Measurements from ENCODE around the gene MRM3. TPM values are rescaled to one million over a fixed set of nuclear protein-coding genes. Genes with fewer than 3 reads are reported as not detected.
A peak's percentile ranks its signal among the peaks of the same experiment; 100 is the strongest.
"Not testable (repeated sequence)": the region's sequence is repeated elsewhere in the genome, so short reads cannot be mapped to it uniquely, and the experiment has no call there.

Gene MRM3, protein sequence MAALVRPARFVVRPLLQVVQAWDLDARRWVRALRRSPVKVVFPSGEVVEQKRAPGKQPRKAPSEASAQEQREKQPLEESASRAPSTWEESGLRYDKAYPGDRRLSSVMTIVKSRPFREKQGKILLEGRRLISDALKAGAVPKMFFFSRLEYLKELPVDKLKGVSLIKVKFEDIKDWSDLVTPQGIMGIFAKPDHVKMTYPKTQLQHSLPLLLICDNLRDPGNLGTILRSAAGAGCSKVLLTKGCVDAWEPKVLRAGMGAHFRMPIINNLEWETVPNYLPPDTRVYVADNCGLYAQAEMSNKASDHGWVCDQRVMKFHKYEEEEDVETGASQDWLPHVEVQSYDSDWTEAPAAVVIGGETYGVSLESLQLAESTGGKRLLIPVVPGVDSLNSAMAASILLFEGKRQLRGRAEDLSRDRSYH
- total RNA-seq (2014; rRNA removed; shearing (Covaris generic)): 31.9 and 35.0 TPM in 2 replicates

DNA sequence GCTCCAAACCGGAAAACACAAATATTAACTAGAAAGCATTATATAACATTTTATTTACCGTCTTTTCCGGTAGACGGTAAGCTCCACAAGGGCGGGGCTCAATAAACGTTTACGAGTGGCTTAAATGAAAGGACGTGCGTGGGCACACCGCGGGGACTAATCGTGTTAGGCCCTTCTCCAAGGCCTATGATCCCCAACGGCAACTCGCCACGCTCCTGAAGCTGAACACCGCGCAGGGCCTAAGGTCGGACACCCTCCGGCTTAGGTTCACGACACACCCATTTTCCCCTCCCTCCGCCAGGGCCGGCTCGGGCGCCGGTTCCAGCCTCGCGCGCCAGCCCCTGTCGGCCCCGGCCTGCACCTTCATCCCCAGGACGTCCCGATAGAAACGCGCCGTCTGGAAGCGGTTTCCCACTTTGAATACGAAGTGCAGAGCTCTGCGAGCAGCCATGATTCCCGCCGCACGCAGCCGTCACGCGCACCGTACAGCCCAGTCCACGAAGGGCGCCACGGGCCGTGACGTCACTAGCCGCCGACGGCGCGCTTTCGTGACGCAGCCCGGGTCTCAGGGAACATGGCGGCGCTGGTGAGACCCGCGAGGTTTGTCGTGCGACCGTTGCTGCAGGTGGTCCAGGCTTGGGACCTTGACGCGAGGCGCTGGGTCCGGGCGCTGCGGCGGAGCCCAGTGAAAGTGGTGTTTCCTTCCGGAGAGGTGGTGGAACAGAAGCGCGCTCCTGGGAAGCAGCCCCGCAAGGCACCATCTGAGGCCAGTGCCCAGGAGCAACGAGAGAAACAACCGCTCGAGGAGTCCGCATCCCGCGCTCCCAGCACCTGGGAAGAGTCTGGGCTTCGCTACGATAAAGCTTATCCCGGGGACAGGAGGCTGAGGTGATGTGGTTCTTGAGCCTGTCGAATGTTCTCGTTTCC is at the start of gene MRM3, which contains the start of gene GLOD4:
Gene MRM3, plus strand, starts transcription at position 549 of the 927 bp plus-strand sequence. Its CDS starts 26 bp downstream, at position 575.
Gene GLOD4, minus strand, starts transcription at position 476 of the 927 bp plus-strand sequence. Its CDS starts 25 bp downstream, at position 451.
- peak; percentile 95 for DNase-seq (ENCODE audit: low read depth)

DNA sequence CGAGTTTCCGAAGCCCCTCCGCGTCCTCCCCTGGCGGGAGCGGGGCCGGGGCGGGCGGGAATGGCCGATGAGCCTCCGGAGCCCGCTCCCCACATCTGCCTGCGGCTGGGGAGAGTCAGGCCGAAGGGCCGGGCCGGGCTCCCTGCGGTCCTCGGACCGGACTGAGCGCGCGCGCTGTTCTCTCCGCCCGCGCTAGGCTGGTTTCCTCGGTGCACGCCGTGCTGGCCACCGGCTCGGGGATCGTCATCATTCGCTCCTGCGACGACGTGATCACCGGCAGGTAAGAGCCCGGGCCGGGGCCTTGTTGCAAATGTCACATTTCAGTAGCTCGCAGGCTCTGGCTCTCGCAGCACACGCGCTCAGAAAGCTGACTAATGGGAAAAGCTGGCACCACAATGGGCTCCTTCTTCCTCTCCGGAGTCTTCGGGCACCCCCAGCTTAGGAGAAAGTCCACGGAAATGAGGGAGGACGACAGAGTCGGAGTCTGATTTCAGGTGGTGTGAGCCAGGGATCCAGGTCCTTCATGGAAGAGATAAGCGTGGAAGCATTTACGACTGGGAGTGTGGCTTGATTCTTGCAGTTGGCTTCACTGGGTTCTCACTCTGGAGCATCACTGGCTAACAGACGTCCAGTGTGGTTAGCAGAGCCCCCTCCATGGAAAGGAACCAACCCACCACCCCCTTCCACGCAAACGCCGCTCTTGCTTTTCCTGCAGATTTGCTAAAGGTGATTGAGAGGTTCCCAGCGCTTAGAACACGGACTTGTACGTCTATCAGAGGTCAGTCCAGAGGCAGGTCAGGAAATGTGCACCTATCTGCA is 49.0 kb upstream of the MRM3 start:
- peak; percentile 57 for DNase-seq (ENCODE audit: low read depth)

DNA sequence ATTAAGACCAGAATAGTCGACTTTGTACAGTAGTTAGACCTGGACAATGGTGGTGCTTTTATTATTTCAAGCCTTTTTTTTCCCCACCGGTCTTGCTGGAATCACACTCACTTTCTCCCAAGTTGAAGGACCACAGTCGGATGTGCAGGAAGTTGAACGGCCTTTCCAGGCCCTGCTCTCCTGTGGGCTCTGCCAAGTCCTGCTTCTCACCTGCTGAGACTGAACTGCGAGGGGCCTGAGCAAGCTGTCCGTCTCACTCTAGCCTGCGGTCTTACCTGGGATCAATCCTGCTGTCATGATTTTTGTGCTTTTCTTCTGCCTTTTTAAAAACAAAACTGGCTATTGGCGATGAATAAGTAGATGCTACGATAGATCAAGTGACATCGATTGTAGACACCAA is 48.4 kb upstream of the MRM3 start:
- DNase-seq (ENCODE audit: low read depth): no peak

DNA sequence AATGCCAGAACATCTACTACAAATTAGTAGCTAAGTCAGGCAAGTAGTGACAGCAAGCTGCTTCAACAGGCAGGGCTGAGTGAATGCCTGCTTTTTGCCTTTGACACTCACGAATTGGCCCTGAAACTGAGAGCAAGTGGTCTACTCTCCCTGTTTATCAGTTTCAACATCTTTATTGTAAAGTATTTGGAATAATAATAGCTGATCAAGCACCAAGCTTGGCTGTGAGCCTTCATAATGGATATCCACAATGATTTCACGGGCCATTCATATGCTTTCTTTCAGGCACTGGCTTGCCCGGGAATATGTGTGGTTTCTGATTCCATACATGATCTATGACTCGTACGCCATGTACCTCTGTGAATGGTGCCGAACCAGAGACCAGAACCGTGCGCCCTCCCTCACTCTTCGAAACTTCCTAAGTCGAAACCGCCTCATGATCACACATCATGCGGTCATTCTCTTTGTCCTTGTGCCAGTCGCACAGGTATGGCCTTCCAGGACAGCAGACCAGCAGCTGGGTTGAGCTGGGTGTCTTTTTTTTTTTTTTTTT is 44.5 kb upstream of the MRM3 start:
- no peak for DNase-seq (ENCODE audit: low read depth)

DNA sequence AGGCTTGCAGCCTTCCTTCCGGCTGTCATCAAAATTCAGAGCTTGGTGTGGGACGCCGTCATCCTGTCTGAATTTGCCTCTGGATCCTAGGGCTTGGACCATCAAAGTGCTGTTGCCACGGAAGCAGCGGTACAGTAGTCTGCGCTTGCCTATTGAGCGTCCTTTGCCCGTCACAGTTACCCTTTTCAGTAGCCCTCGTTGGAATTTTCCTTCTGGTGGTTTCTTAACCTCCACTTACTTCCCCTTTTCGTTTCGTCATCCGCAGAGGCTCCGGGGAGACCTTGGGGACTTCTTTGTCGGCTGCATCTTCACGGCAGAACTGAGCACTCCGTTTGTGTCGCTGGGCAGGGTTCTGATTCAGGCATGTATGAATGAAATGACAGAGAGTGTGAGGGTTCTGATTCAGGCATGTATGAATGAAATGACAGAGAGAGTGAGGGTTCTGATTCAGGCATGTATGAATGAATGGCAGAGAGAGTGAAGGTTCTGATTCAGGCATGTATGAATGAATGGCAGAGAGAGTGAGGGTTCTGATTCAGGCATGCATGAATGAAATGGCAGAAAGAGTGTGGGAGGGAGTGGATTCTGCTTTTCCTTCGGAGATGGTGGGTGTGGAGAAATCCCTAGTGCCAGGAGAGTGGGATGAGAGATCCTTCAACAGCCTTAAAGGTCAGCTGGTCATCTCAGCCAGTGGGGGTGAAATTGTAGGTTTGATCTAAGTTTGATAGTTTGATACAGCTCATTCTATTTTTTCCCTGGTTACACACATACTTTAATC is 41.7 kb upstream of the MRM3 start:
- no peak for DNase-seq (ENCODE audit: low read depth)

DNA sequence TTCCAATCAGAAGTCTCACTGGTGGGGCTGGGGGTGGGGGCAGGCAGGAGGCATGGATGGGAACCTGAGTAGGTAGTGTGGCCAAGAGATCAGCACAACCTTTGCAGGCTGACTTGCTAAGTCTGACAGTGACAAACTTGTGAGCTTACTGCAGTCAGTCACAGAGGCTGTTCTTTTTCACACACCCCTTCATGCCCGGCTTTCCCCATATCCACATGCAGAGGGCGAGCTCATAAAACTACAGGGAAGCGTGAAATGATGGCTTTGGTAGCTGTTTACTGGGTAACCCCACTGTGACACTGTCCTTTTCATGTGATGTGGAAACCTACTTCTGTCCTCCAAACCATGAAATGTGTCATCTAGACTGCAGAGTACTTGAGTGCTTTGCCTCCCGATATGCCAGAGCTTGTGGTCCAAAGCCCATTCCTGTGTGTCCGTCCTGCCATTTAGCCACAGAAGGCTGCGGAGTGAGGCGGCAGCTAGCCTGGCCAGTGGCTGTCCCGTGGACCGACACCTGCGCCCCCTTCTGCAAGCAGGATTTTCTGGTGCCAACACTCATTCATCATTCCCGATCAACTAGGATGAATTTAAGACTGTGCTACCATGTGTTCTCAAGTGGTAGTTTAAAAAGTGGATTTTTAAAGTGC is 39.9 kb upstream of the MRM3 start:
- DNase-seq (ENCODE audit: low read depth): no peak

DNA sequence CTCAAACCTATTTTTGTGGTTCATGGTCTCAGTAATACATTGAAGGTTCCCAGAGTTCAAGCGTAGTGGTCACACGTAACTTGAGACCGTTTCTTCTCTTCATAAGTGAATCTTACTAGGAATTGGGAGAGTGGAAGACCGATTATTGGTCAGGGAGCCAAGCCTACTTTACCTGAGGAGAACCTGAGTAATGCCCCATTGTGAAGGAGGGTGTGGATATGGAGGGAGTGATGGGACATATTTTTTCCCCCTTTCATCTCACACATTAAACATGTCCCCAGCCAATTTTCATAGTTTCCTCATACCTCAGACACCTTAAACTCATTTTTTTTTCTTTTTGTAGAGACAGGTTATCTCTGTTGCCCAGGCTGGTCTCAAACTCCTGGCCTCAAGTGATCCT is 39.0 kb upstream of the MRM3 start:
- DNase-seq (ENCODE audit: low read depth): no peak

DNA sequence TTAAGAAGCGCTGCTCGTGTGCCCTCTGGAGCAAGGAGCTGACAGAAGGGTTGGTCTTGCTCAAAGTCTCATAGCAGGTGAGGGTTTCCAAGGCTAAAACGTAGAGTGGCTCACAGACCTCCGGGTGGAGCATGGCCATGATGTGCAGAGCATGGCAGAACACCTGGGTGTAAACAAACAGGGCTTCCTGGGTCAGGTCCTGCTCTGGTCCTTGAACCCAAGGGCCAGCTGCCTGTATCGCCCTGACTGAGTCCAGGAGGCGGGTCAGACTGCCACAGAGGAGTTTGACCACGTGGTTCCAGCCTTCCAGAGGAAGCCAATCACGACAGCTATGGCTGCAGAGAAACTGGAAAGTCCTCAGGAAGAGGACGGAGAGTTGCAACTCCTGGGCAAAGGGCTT is 37.2 kb upstream of the MRM3 start:
- DNase-seq (ENCODE audit: low read depth): no peak

DNA sequence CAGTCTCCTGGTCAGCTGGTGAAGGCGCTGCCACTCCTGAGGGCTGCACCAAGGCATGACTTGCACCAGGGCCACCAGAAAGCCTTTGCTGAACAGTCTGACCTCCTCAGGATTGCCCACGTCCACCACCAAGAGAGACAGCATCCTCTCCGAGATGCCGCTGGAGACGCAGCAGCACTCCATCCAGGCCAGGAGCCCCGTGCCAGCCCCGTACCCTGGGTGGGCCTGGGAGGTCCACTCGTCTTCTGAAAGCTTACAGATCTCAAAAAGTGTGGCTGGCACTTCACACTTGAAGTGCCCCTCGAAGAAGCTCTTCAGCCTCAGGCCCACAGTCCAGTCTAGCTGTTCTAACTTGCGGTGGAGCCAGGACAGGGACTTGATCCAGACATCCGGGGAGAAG is 36.7 kb upstream of the MRM3 start:
- DNase-seq (ENCODE audit: low read depth): no peak

DNA sequence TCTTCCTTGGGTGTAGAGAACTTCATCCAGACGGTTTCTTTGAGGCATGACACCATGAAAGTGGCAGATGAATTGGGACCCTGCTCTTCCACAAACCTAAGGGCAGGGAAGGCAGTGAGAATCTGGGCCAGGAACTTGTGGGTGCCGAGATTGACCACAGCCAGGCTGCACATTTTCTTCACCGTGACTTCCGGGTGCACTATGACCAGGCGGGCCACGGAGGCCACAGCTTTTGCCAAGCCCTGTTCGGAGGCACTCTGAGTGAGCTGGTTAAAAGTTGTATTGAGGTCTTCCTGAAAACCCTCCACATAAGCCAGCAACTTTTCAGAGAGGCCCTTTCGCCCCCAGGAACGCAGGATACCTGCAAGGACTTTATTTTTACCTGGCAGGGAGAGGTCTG is 36.0 kb upstream of the MRM3 start:
- DNase-seq (ENCODE audit: low read depth): no peak

DNA sequence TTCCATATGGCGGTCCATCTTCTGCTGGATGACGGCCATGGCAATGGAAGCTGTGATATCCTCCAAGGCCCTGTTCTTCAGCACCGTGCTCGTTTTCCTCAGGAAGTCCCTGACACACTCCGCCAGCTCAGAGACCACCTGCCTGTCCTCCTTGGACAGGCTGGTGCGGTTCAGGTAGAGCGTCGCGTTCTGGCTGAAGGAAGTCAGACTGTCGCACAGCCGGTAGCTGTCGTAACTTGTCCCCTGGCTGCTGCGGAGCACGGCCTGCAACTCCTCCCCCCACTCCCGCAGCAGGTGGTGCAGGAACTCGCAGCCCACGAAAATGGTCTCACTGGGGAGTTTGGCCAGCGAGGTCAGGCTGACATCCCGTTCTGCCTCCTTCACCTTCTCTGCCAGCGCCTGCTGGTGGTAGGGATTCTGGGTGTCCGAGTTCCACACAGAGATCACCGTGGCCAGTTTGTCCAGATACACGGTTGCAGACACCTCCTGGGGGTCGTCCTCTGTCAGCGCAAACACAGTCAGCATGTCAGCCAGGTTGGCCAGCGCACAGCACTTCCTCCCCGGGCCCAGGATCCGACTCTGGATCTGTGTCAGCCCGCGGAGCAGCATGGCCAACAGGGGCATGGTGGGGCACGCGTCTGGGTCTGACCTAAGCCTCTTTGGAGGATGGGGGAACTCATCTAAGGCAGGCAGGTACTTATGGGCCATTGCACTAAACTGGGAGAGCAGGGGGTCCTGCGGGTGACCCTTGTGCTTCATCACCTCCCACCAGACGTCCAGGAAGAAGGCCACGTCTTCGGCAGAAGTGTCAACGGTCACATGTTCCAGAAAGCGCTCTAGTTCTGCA is 35.1 kb upstream of the MRM3 start:
- DNase-seq (ENCODE audit: low read depth): no peak

DNA sequence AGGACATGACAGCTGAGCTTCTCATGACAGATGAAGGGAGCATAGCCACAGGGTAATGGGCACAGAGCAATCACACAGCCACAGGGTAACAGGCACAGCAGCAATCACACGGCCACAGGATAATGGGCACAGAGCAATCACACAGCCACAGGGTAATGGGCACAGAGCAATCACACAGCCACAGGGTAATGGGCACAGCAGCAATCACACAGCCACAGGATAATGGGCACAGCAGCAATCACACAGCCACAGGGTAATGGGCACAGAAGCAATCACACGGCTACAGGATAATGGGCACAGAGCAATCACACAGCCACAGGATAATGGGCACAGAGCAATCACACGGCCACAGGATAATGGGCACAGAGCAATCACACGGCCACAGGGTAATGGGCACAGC is 33.5 kb upstream of the MRM3 start:
- DNase-seq (ENCODE audit: low read depth): not testable (repeated sequence)

DNA sequence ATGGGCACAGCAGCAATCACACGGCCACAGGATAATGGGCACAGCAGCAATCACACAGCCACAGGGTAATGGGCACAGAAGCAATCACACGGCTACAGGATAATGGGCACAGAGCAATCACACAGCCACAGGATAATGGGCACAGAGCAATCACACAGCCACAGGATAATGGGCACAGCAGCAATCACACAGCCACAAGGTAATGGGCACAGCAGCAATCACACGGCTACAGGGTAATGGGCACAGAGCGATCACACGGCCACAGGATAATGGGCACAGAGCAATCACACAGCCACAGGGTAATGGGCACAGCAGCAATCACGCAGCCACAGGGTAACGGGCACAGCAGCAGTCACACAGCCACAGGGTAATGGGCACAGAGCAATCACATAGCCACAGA is 32.8 kb upstream of the MRM3 start:
- not testable (repeated sequence) for DNase-seq (ENCODE audit: low read depth)

DNA sequence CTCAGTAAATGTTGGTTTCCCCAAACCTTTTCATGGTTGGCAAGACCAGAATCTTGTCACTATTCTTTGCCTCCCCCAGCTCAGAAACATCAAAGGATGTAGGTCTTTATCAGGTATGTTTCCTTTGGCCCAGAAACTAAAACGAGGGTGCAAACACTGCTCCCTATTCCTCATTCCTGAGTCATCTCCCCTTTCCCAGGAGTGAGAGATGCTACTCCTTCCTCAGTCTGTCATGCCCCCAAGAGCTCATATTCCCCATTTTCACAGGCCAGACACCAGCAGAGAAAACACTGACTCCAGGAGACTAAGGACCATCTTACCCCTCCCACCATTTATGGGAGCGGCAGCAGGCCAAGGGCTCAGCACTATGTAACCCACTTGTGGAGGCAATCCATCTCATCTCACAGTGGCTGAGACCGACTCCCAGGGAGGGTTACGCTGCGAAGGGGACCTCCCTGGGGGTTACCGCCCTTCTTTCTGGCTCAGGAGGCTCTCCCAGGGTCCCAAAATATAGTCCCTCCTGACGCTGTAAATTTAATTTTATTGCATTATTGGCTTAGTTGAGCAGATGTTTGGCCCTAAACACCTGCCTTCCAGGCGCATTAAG is 31.6 kb upstream of the MRM3 start:
- no peak for DNase-seq (ENCODE audit: low read depth)

DNA sequence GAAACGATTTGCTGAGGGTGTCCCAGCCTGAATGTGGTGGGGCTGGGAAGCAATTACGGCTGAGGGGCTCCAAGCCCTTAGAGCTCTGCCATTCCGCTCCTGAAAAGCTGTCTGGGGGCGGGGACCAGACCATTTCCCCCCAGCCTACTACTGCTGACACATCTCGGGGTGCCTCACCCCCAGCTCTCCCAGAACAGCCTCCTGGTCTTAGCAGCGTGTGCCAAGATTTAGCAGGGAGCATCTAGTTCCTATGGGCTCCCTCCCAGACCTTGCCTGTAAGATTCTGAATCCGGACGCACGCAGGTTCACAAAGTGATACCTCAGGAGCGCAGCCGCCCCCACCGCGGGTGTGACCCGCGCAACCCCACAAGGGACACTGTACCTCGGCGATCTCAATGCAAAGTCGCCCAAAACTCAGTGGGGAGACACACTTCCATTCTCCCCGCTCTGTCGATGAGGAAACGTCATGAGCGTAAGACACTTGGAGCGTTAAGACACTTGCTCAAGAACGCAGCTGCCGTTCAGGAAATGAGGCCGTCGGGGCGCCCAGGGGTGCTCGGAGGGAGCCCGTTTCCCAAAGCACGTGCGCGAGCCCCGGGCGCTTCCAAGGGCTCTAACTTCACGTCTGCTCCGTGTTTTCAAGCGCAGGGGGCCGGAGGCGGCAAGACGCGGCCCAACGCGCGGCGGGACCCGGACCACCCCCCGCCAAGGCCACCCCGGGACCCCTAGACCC is 30.7 kb upstream of the MRM3 start:
- DNase-seq (ENCODE audit: low read depth): peak; percentile 65

DNA sequence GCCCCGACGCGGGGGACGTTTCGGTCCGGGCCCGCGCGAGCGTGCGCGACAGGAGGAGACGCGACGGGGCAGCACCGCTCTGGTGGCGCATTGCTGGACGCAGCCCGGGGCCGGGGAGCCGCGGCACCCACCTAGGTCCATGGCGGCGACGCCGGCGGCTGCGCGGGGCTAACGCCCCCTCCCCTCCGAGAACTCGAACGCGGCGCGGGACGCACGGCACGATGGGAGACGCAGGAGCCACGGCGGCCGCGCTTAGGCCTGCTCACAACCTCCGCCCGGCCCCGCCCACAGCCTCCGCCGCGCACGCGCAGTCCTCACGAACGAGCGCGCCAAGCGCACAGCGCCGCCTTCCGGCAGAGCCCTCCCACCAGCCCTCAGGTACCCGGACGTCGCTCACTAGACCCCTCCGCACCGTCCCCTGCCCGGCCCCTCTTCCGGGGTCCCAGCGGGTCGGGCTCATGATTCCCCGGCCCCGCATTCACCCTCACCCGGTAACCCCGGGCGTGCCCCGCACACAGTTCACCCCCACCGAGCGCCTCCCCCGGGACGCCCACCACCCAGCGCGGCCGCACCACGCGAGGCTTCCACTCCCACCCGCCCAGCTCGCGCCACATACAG is 30.0 kb upstream of the MRM3 start, which contains the start of gene GEMIN4:
Gene GEMIN4, minus strand, starts transcription at position 263 of the 618 bp plus-strand sequence. Its CDS starts 122 bp downstream, at position 141.
- DNase-seq (ENCODE audit: low read depth): peak; percentile 96

DNA sequence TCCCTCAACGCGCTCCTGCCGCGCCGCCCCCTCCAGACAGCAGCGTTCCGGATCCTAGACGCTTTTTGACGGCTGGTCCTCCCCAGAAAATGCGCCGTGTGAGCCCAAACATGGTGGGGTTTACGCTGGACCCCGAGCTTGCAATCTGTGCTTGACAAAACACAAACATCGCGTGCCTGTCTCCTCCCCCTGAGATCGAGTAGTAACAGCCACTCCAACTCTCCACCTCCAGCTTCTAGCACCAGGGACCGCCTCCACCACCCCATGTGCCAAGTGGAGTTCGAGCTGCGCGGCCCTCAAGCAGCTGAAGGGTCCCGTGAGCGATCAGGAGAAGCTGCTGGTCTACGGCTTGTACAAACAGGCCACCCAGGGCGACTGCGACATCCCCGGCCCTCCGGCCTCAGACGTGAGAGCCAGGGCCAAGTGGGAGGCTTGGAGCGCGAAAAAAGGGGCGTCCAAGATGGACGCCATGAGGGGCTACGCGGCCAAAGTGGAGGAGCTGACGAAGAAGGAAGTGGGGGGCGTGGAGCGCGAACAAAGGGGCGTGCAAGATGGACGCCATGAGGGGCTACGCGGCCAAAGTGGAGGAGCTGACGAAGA is 29.4 kb upstream of the MRM3 start:
- peak; percentile 58 for DNase-seq (ENCODE audit: low read depth)
